Measurements from ENCODE around the gene UBE3C. TPM values are rescaled to one million over a fixed set of nuclear protein-coding genes. Genes with fewer than 3 reads are reported as not detected.
A peak's percentile ranks its signal among the peaks of the same experiment; 100 is the strongest.

Gene UBE3C
- total RNA-seq, 1 donor from 2014 or later, result 56.9 TPM

- Histone ChIP-seq H3K27ac (no peak overlapping the region), H3K27me3 (no peaks in the 10 kb centered on the region), H3K9me3 (no peaks in the 10 kb centered on the region), H3K4me3 (peak overlapping the region; percentile 82), H3K4me1 (peaks cover 23% of the 10 kb centered on the region), H3K36me3 (peaks cover 19% of the 10 kb centered on the region)
- TF ChIP-seq CTCF (IDR thresholded peaks at IDR 0.05), result no peak
- ATAC-seq, result no peak
- intact Hi-C loops (cut with DNase I), result no loop called here
- DNase-seq, result no peak
Observed at GRCh38 chr7:157140511-157140905, 1.8 kb downstream of the UBE3C start.

- Histone ChIP-seq H3K4me3 (no peak overlapping the region), H3K27ac (no peak overlapping the region), H3K27me3 (no peaks in the 10 kb centered on the region), H3K9me3 (no peaks in the 10 kb centered on the region), H3K36me3 (peaks cover 19% of the 10 kb centered on the region), H3K4me1 (peaks cover 23% of the 10 kb centered on the region)
- DNase-seq (no peak), ATAC-seq (no peak)
- no peak for TF ChIP-seq CTCF (IDR thresholded peaks at IDR 0.05)
- intact Hi-C loops (cut with DNase I), result no loop called here
Observed at GRCh38 chr7:157141525-157142060, 2.9 kb downstream of the UBE3C start.

GRCh38 chr7:157143788-157144187 lies 5.1 kb downstream of the UBE3C start:
- Histone ChIP-seq H3K27me3 (no peaks in the 10 kb centered on the region), H3K4me3 (no peak overlapping the region), H3K9me3 (no peaks in the 10 kb centered on the region), H3K27ac (no peak overlapping the region), H3K4me1 (peaks cover 21% of the 10 kb centered on the region), H3K36me3 (peaks cover 19% of the 10 kb centered on the region)
- DNase-seq (peak; percentile 25), ATAC-seq (no peak)
- intact Hi-C loops (cut with DNase I), result no loop called here
- no peak for TF ChIP-seq CTCF (IDR thresholded peaks at IDR 0.05)

GRCh38 chr7:157149317-157149716 lies 10.6 kb downstream of the UBE3C start:
- no peak overlapping the region for H3K27ac ChIP-seq
- ATAC-seq (no peak), DNase-seq (no peak)
- H3K4me1 ChIP-seq, result peaks cover 4% of the 10 kb centered on the region
- no peak for TF ChIP-seq CTCF (IDR thresholded peaks at IDR 0.05)
- H3K4me3 ChIP-seq, result no peak overlapping the region
- intact Hi-C loops (cut with DNase I), result no loop called here
- H3K9me3 ChIP-seq, result no peaks in the 10 kb centered on the region
- H3K36me3 ChIP-seq, result no peaks in the 10 kb centered on the region
- no peaks in the 10 kb centered on the region for H3K27me3 ChIP-seq

GRCh38 chr7:157150882-157151281 lies 12.2 kb downstream of the UBE3C start:
- Histone ChIP-seq H3K4me3 (no peak overlapping the region), H3K27ac (no peak overlapping the region), H3K9me3 (no peaks in the 10 kb centered on the region), H3K27me3 (no peaks in the 10 kb centered on the region), H3K36me3 (no peaks in the 10 kb centered on the region), H3K4me1 (peaks cover 8% of the 10 kb centered on the region)
- intact Hi-C loops (cut with DNase I), result no loop called here
- DNase-seq (no peak), ATAC-seq (no peak)
- no peak for TF ChIP-seq CTCF (IDR thresholded peaks at IDR 0.05)

Measured in upper lobe of right lung (tissue), 1 donor.